OCI-LY3 (cell line): Measurements from ENCODE around the gene RNH1.

Experiments
- H2AFZ ChIP-seq: fragments of 200-600, 300-600 bp; shearing (Covaris generic); 2 replicates; pipeline ENCODE4 v1.6.0; 2014; ENCODE audit warnings: antibody characterized with exemption, low read depth, low read length
- H3K27ac ChIP-seq: fragments of 200-600, 300-600 bp; sonication (generic); 2 replicates; pipeline ENCODE4 v1.5.1; 2014; ENCODE audit warnings: mild to moderate bottlenecking, low read length, moderate library complexity, mixed read lengths
- H3K27me3 ChIP-seq: fragments of 200-600, 300-600 bp; sonication (generic); 2 replicates; pipeline ENCODE4 v1.6.1; 2014; ENCODE audit warnings: low read depth, low read length, mixed read lengths
- H3K36me3 ChIP-seq: fragments of 200-600, 300-600 bp; sonication (generic); replicated peaks from 2 replicates; pipeline ENCODE3; 2014; ENCODE audit warnings: low read depth, low read length, mixed read lengths
- H3K4me1 ChIP-seq: fragments of 300-600, 200-600 bp; sonication (generic); 2 replicates; pipeline ENCODE4 v1.6.1; 2014; ENCODE audit warnings: low read length, mixed read lengths
- H3K4me2 ChIP-seq: fragments of 200-600, 300-600 bp; sonication (generic); 2 replicates; pipeline ENCODE4 v1.6.1; 2014; ENCODE audit warnings: low read length, mixed read lengths
- H3K4me3 ChIP-seq: fragments of 300-600, 200-600 bp; sonication (generic); 2 replicates; pipeline ENCODE4 v1.5.1; 2014; ENCODE audit warnings: antibody characterized with exemption, mild to moderate bottlenecking, low read length, moderate library complexity
- H3K79me2 ChIP-seq: fragments of 300-600, 200-600 bp; shearing (Covaris generic); 2 replicates; pipeline ENCODE4 v1.6.1; 2014; ENCODE audit warnings: mild to moderate bottlenecking, low read length, mixed read lengths
- H3K9ac ChIP-seq: fragments of 300-600, 200-600 bp; shearing (Covaris generic); 2 replicates; pipeline ENCODE4 v1.6.0; 2014; ENCODE audit warnings: mild to moderate bottlenecking, low read length, moderate library complexity
- H3K9me3 ChIP-seq: fragments of 200-600, 300-600 bp; shearing (Covaris generic); 2 replicates; pipeline ENCODE4 v1.6.1; 2014; ENCODE audit warnings: low read length, mixed read lengths; ENCODE audit not compliant: insufficient read depth
- H4K20me1 ChIP-seq: fragments of 200-600, 300-600 bp; sonication (generic); 2 replicates; pipeline ENCODE4 v1.6.1; 2016; ENCODE audit warnings: low read length, mixed read lengths; ENCODE audit not compliant: insufficient read depth
- CTCF ChIP-seq: fragments of 200-600, 300-600 bp; sonication (generic); IDR thresholded peaks from 2 replicates; pipeline ENCODE4 v1.5.1; 2014; ENCODE audit warnings: antibody characterized with exemption, low read length, low read depth
- EZH2phosphoT487 ChIP-seq: fragments of 200-600 bp; shearing (Covaris generic); IDR thresholded peaks from 2 replicates; pipeline ENCODE4 v1.6.1; 2018; ENCODE audit warnings: antibody characterized with exemption, mixed run types, low read depth

Gene RNH1

GRCh38 chr11:447923-448731 is 58.9 kb downstream of the RNH1 start:
- peak overlapping the region; percentile 80 for H3K9ac ChIP-seq
- H4K20me1 ChIP-seq: peaks cover 9% of the 10 kb centered on the region; the same call in 1 of the 2 replicates
- H3K4me2 ChIP-seq: peak overlapping the region; percentile 70
- no peaks in the 10 kb centered on the region for H3K9me3 ChIP-seq
- no peak overlapping the region; the same call in 1 of the 2 replicates for H2AFZ ChIP-seq
- H3K27ac ChIP-seq: peak overlapping the region; percentile 83
- H3K79me2 ChIP-seq: peaks cover 37% of the 10 kb centered on the region
- no peaks in the 10 kb centered on the region for H3K27me3 ChIP-seq
- peaks cover 2% of the 10 kb centered on the region for H3K36me3 ChIP-seq
- H3K4me3 ChIP-seq: peak overlapping the region; percentile 86
- peaks cover 23% of the 10 kb centered on the region for H3K4me1 ChIP-seq
- TF ChIP-seq EZH2phosphoT487: no peak
- TF ChIP-seq CTCF: peak; percentile 92

- H3K4me2 ChIP-seq: no peak overlapping the region
- no peaks in the 10 kb centered on the region for H3K36me3 ChIP-seq
- H3K4me1 ChIP-seq: peaks cover 23% of the 10 kb centered on the region
- peaks cover 28% of the 10 kb centered on the region for H3K79me2 ChIP-seq
- TF ChIP-seq CTCF (no peak), EZH2phosphoT487 (no peak)
- H3K27ac ChIP-seq: no peak overlapping the region
- no peaks in the 10 kb centered on the region for H3K27me3 ChIP-seq
- no peak overlapping the region for H3K9ac ChIP-seq
- H3K9me3 ChIP-seq: no peaks in the 10 kb centered on the region
- peaks cover 9% of the 10 kb centered on the region; the same call in 1 of the 2 replicates for H4K20me1 ChIP-seq
- H3K4me3 ChIP-seq: no peak overlapping the region
- H2AFZ ChIP-seq: no peak overlapping the region
Measured at GRCh38 chr11:446891-447290, 60.2 kb downstream of the RNH1 start.

GRCh38 chr11:445765-446588 is 61.1 kb downstream of the RNH1 start:
- Histone ChIP-seq H3K9ac (no peak overlapping the region), H4K20me1 (0 out of 2 replicates have a peak, but pooled peaks cover 1% of the 10 kb centered on the region), H3K4me1 (peaks cover 19% of the 10 kb centered on the region), H3K4me3 (no peak overlapping the region), H3K27me3 (no peaks in the 10 kb centered on the region), H3K79me2 (peaks cover 19% of the 10 kb centered on the region), H3K36me3 (no peaks in the 10 kb centered on the region), H3K4me2 (no peak overlapping the region), H3K27ac (no peak overlapping the region), H3K9me3 (no peaks in the 10 kb centered on the region), H2AFZ (no peak overlapping the region)
- TF ChIP-seq CTCF (no peak), EZH2phosphoT487 (no peak)
